HG03558 (cell line): ENCODE results near the gene CUL1.

Source experiments
- ATAC-seq: cut with Tn5 transposase; IDR thresholded peaks from one replicate; pipeline ENCODE4 v1.9.1; 2021; ENCODE audit warnings: moderate number of reproducible peaks; ENCODE audit not compliant: unreplicated experiment; ENCODE audit errors: extremely low read depth

The CUL1 gene

GRCh38 chr7:148750442-148751355 is 52.0 kb downstream of the CUL1 start:
- no peak for ATAC-seq

GRCh38 chr7:148753224-148753623 is 54.5 kb downstream of the CUL1 start:
- ATAC-seq = no peak

GRCh38 chr7:148754912-148755311 is 56.2 kb downstream of the CUL1 start:
- ATAC-seq = no peak

DNA sequence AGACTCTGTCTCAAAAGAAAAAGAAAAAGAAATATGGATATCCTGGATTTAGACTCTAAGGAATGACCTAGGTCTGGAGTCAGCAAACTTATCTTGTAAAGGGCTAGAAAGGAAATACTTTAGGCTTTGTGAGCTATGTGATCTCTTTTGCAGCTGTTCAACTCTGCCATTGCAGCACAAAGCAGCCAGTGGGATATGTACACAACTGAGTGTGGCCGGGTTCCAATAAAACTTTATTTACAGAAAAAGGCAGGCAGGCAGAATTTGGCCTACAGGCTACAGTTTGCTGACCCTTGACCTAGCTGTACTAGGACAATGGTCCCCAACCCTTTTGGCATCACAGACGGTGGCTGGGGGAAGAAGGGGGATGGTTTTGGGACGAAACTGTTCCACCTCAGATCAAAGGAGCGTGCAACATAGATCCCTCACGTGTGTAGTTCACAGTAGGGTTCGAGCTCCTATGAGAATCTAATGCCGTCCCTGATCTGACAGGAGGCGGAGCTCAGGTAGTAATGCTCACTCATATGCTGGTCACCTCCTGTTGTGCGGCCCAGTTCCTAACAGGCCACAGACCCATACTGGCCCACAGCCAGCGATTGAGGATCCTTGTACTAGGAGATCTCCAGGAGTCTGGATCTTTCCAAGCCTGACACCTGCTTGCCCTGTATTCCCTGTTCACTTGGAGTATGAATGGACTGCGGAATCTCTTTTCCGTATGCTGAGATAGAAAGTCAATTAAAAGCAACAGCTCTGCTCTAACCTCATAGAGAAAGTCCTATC is 63.0 kb downstream of the CUL1 start:
- ATAC-seq = no peak

- no peak for ATAC-seq
These were observed 64.9 kb downstream of the CUL1 start for GRCh38 chr7:148763622-148764021.

DNA sequence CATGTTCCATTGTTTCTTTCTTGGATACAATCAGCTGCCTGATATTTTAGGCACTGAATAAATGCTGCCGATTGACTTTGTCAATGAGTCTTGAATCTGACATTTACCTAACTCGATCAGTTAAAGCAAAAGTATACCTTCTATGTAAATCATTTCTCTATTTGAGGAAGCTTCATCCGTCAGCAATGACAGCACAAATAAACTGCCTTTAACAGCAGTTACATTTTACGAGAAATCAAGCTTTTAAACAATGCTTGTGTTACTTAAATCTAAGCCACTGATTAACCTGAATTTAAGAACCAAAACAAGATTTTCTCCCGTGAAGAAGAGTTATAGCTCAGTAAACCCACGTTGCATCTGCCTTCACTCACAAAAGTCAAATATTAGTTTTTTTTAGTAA is 71.3 kb downstream of the CUL1 start:
- ATAC-seq = no peak

DNA sequence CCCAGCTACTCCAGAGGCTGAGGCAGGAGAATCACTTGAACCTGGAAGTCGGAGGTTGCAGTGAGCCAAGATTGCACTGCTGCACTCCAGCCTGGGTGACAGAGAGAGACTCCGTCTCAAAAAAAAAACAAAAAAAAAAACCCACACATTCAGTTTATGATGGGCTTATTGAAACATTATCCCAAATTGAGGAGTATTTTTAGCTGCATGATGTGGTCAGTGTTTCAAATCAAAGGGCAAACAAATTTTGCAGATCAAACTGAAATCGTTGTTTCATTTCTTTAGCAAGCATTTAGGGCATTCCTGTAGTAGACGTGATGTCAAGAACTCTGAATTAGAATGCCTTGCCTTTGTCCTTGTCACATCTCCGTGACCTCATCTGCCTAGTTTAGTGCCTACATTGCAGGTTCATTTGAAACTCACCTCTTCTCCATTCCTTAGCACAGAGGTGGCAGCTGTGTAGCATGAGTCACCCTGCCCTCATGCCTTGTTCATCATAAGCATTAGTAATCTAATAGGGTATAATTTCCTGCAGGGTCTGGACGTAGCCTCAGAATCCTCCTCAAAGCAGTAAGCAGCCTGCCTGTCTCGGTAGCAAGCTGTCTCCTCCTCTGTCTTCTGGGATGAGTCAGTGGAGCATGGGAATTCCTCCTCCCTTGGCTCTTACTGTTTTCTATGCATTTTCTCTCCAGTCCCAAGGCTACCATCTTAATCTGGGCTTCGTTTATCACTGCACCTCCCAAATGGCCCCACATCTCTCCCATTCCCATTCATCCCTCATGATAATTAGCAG is 73.8 kb downstream of the CUL1 start:
- no peak for ATAC-seq

DNA sequence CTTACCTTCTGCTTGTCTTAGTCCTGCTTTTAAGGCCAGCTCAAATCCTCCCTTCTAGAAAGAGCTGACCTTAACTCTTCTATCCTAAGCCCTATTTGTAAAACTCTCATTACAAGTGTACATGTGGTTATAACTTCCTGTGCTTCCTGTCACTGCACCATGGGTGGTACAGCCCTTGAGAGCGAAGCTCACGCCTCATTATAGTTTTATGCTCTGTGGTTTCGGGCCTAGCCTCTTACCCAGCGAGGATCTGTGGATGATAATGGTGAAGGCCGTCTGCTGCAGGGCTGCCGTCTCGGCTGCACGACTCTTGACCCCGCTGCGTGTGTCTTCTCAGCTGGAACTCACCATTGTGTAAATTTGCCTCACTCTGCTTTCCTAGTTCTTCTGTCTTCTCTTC is 74.6 kb downstream of the CUL1 start:
- ATAC-seq = peak; percentile 88

GRCh38 chr7:148774471-148774870 is 75.8 kb downstream of the CUL1 start:
- no peak for ATAC-seq

DNA sequence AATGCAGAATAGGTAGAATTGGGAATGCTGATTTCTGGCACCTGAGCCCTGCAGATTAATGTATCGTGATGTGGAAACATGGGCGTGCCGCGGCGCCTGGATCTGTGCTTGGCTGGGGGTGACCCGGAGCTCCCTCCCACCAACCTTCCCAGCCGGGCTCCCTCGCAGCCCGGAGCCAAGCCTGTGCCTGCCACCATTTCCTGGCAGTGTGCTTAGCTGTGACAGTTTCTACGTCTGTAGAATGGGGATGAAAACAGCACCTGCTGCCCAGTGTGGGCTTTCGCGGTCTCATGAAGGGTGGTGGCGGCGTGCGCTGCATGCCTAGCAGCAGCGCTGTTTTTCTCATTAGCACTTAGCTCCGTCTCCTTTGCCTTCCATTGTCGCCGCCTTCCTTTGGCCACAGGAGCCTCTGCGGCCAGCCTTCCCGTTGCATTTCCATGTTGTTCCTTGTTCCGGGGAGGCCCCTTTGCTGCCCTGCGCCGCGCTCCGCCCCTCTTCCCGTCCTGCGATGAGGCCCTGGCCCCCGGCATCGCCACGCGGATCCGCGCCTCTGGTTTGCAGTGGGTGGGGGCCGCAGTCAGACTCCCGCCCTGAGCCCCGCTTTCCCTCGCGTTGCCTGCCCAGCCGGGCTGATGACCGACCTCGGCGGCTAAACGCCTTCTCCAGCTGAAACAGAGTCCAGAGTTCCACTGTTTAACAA is 84.2 kb downstream of the CUL1 start:
- ATAC-seq = no peak

GRCh38 chr7:148783801-148784527 is 85.3 kb downstream of the CUL1 start:
- ATAC-seq = no peak

DNA sequence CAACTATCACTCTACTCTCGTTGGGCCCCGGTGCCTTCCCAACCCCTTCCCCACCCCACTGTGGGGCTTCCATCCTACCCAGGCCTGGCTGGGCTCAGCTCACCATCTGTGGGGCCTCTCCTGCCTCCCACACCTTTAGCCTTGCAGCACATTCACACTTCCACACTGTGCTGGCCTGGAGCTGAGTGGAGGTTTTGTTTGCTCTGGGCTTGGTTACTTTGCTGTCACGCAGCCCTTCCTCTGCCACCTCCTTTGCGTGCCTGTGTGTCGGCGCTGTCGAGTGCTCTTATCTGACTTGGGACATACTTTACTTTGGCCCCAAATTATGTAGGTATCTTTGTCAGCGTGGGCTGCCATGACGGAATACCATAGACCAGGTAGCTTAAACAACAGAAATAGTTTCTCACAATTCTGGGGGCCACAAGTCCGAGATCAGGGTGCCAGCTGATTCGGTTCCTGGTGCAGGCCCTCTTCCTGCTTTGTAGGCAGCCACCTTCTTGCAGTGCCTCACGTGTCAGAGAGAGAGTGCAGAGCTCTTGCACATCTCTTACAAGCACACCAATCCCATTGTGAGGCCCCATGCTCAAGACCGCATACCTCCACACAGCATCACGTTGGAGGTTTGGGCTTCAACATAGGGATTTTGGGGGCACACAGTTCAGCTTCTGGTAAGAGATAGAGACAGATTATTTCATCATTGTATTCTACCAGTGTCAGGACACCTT is 89.0 kb downstream of the CUL1 start:
- no peak for ATAC-seq

GRCh38 chr7:148789220-148789619 is 90.5 kb downstream of the CUL1 start:
- no peak for ATAC-seq

DNA sequence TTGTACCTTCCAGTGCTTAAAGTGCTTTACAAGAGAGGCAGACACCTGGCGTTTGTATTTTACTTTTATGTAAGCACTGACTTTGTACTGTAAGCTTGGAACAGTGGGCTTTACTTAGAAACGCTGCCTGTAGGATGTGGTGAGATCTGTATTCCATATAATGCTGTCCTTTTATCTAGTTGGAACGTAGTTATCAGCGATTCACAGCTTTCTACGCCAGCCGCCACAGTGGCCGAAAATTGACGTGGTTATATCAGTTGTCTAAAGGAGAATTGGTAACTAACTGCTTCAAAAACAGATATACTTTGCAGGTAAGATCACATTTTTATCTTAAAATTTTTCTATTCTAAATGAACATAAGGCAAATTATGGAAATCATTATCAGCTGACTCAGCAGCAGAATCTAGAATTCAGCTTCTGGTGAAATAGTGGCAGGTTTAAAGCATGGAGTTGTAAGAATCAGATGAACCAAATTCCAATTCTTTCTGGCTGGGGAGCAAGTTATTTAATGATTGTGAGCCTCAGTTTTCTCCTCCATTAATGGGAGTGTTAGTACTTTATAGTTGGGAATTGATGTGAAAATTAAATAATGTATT is 91.5 kb downstream of the CUL1 start:
- no peak for ATAC-seq

GRCh38 chr7:148790850-148791249 is 92.1 kb downstream of the CUL1 start:
- ATAC-seq = no peak

- no peak for ATAC-seq
These were observed 92.8 kb downstream of the CUL1 start for GRCh38 chr7:148791546-148791945.

DNA sequence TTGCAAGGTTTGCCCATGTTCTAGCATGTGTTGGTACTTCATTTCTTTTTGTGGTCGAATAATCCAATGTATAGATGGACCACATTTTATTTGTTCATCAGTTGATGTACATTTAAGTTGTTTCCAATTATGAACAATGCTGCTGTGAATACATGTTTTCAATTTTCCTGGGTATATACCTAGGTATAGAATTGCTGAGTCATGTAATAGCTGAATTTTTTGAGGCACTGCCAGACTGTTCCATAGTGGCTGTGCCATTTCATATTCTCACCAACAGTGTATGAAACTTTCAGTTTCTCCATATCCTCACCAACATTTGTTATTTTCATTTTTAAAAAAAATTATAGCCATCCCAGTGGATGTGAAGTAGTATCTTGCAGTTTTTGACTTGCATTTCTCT is 94.9 kb downstream of the CUL1 start:
- no peak for ATAC-seq

GRCh38 chr7:148794476-148794875 is 95.8 kb downstream of the CUL1 start:
- no peak for ATAC-seq
